Fibroblast of skin of left biceps (primary cell): ENCODE data around the gene LPCAT3.

Source experiments
- DNase-seq, 2 experiments: peaks; one replicate each; pipeline ENCODE4 v3.0.0-alpha.2; 2013; ENCODE audit warnings: low read depth in 2 of 2

The LPCAT3 gene

DNA sequence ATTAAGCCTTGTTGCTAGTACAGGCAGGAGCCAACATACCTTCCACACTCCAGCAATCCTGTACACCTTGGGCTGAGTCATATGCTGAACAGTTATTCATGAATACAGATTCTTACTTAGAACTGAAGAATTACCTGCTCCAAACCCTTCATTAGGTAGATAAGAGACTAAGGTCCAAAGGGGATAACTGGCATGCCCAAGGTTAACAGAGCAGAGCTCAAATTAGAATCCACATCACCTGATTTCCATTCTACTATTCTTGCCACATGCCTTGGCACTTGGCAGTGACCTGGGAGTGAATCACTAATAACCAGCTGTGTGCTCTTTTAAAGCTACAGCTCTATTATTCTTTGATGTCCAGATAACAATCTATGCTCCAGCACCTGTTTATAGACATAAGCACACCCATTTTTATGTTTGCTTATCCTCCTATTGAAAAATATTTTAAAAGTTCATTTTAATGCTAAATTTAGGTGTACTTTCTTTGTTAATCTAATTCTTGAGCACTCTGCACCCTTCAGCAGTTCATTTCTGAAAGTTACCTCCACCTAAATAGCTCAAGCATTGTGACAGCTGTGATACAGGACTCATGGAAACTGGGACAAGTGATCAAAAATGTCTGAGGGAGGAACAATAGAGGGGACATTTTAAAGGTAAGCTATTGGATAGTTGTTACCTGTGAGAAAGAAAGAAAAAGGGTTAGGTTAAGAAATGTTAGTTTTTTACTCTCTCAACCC is 19.4 kb downstream of the LPCAT3 start:
- DNase-seq: no peak

DNA sequence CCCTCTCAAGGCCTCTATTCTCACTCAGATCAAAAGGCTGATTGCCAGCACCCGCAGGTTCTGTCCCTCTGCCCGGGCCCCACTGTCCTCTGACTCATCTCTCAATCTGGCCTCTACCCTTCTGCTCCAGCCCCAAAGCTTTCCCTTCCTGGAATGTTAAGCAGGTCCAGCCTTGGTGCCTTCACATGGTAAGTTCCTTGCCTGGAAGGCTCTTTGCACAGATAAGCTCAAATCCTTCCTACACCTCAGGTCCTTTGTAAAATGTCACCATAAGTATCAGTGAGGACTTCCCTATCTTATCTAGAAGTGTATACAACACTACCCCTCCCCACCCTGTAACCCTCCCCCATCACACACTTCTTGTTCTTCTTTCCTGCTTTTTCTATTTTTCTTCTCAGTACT is 22.2 kb downstream of the LPCAT3 start:
- no peak for DNase-seq

DNA sequence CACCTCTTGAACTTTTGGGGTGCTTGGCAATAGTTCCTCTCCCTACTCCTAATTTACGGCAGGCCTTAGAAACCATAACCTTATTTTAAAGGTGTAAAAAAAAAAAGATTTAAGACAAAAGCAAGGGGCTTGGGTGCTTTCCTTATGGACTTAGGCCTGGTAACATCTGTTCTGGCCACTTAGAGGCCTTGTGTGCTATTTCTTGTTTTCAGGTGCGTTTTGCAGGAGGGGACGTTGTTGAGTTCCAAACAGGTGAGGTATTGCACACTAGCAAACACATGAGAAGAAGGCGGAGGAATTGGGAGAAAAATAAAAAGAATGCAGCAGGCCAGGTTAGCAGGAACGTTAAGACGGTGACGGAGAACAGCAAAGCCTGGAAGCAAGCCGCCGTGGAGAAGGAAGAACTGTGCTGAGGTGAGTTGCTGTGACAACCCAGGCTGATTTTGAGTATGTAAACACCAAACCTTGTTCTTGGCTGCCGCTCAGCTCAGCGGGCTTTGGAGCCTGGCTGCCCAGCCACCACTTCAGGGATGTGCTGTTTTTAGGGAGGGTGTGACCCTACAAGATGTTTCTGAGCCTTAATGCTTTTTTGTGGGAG is 30.2 kb downstream of the LPCAT3 start:
- DNase-seq: no peak

DNA sequence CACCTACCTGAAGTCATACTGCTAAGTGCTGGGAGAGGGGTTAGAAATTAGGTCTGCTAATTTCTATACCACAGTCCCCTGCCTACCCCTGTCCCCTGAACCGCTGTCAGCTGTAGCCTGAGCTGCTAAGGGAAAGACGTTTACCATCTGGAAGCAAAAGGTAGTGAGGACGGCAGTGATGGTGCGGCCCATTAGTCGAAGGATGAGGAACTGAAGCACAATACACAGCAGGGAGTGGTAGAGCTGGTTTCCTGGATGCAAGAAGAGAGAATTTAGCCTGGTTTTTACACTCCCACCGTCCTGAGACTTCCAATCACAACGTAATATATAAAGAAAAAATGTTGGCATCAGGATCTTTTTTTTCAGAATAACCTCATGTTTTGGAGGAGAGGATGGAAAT is 35.7 kb downstream of the LPCAT3 start:
- DNase-seq: no peak

DNA sequence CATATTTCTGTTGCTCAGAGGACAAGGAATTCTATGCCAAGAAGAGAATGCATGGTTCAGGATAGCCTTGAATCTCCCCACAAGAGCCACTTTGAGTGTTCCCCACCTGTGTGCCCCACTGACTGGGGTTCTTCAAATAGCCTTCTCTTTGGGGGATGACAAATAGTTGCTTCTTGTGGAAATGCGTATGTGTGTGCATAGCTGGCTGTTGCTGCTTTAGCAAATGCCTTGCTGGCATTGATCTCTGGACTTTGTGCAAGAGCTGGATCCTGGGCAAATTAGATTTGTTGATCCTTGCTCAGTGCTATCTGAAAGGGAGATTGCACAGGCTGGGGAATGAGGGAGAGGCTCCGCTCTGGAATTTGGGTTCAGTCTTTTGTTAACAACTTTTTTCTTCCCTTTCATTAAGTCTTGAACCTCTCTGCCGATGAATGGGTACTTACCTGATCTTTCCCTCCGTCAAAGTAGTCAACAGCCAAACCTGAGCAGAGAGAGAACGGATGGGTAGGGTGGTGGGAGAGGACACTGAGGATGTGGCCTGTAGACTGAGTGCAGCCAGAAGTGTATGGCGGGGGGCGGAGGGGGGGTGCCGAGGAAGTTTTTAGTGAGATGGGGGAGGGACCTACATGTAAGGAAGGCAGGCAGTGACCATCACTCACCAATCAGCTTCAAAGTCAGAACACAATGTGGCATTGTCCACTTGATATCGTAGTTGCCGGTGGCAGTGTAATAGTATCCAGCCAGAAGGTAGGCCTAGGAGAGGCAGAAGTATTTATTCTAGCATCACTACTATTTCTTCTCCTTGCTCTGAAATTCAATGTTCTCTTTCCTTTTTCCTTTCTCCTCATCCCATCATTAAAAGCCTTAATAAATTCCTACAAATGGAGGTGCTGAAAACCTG is 36.9 kb downstream of the LPCAT3 start:
- no peak for DNase-seq

DNA sequence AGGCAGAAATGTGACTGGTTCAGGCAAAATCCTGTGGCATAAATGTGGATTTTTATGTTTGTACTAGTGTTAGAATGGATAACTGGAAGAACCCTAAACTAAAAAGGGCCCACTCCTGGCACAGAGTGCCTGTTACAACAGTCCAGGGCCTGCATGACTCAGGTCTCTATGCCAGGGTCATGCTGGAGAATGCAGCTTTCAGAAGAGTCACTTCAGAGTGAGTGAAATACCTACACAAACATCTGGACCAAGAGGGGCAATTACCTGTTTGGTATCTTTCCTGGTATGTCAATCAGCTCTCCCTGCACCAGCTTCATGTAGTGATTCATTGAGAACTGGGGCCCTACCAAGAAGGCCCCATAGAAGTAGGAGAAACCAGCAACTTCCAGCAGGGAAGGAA is 37.5 kb downstream of the LPCAT3 start:
- DNase-seq: no peak

DNA sequence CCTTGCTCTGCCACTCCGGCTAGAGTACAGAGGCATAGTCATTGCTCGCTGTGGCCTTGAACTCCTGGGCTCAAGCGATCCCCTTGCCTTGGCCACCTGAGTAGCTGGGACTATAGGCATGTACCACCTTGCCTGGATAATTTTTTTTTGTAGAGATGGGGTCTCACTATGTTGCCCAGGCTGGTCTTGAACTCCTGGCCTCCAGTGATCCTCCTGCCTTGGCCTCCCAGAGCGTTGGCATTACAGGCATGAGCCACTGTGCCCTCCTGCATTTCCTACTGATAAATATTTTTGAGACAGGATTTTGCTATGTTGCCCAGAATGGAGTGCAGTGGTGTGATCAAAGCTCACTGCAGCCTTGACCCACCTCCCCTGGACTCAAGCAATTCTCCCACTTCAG is 38.2 kb downstream of the LPCAT3 start:
- DNase-seq: no peak

DNA sequence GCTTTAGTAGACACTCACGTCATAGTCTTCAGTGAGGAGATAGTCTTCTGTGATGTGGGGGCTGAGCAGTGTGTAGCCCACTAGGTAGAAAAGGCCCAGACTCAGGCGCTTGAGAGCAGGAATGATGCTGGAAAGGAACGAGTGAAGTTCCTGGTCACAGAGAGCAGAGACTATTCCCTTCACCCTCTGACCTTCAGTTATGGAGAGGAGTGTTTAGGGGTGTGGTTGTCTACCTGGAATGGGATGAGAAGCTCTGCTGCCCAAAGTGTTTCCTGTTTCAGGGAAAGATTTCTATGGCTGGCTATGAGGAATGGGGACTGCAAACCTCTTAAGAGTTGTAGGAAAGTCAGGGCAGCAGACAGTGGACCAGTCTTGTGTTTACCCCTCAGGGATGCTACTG is 38.8 kb downstream of the LPCAT3 start:
- DNase-seq: no peak

DNA sequence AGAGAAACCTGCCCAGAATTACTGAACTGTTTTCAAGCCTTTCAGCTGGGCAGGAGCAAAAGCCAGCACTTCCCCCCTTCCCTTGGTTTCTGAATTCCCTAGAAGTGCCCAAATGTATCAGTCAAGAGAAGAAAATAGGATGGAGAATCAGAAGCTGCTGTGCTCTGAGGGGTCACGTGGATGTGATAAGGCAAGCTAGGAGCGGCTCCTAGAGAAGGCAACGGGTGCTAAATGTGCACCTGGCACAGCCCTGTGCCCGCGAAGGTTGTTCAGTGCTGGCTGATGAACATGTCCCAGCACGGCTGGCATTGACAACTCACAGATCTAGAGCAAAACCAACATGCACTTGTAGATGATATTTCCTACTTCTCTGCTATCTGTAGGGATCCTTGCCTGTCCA is 39.3 kb downstream of the LPCAT3 start:
- DNase-seq: no peak

DNA sequence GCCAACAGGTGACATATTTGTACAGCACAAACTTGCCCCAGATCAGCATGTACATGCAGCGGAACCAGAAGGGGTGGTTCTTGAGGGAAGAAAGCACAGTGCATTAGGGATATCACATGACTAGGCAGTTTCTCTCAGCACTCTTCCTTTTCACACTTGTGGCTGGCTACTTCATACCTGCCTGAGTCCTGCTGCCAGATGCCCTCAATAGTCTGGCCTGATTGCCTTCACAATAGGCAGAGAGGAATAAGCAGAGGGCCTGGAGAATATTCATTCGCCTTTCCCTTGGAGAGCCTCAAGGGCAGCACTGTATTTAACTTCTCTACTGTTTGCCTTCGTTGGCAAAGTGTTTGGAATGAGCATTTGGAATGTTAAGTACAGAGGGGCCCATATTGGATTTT is 39.7 kb downstream of the LPCAT3 start:
- DNase-seq: no peak

DNA sequence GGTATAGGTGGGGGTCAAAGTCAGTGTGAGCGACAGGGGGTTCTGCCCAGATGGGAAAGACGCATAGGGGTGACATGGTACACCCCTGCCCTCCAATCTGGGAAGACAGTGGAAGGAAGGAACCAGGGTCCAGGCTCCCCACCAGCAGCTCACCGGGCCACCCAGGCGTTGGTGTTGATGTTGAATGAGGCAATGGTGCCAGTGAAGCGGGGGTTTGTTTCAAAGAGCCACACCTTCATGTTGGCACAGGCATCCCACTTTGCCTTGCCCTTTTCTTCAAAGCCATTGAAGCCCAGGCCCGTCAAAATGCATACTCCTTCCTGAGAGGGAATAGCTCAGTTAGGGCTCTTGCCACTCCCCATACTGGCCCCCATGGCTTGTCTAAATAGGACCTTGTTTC is 40.1 kb downstream of the LPCAT3 start:
- DNase-seq: no peak

DNA sequence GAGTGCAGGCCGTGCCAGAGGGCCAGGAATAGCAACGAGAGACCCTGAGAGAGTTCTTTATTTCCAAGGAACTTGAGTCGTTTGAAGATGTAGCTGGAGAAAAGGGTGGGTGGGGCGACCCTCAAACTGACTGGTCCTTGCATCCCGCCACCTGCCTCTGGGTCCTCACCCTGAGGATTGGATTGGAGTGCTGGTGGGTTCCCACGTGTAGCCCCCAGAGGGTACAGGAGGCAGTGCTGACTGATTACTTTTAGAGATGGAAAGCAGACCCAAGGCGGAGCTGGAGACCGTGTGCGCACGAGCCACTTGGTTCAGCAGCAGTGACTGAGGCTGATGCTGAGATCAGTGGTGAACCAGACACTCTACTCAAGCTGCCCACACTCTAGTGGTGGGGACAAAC is 40.6 kb downstream of the LPCAT3 start:
- DNase-seq: no peak

DNA sequence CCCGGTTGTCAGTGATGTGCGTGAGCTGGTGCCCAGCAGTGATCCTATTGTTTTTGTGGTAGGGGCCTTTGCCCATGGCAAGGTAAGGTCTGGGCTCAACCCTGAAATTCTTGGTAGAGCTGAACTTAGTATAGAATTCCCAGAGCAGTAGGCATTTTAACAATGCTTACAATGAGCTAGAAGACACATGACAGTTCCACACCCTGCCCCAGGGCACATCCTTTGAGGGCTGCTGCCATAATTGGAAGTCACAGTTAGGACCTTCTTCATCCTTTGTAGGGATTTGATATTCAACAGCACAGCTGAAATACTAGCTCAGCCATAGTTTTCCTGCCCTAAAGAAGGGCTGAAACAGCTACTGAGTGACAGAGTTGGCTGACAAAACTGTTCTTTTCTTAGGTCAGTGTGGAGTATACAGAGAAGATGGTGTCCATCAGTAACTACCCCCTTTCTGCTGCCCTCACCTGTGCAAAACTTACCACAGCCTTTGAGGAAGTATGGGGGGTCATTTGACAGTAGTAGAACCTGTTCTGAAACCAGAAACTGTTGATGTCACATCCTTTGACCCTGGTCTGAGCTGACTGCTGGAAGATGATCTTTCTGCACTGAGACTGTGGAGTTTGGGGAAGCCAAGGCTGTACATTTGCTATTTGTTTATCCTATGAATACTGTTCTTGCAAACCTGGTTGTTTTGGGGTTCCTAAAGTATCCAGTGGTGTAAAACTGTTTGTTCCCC is 42.8 kb downstream of the LPCAT3 start:
- no peak for DNase-seq

DNA sequence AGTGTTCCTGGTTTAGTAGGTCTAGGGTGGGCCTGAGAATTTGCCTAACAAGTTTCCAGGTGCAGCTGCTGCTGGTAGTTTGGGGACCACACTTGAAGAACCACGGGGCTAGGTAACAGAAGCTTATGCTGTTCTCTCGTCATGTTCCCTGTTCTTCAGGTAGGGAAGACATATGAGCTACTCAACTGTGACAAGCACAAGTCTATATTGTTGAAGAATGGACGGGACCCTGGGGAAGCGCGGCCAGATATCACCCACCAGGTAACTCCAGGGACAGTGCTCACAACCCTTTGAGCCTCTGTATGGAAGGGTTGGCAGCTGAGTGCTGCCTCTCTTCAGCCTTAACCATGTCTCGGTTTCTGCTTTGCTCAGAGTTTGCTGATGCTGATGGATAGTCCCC is 44.1 kb downstream of the LPCAT3 start:
- DNase-seq: no peak

DNA sequence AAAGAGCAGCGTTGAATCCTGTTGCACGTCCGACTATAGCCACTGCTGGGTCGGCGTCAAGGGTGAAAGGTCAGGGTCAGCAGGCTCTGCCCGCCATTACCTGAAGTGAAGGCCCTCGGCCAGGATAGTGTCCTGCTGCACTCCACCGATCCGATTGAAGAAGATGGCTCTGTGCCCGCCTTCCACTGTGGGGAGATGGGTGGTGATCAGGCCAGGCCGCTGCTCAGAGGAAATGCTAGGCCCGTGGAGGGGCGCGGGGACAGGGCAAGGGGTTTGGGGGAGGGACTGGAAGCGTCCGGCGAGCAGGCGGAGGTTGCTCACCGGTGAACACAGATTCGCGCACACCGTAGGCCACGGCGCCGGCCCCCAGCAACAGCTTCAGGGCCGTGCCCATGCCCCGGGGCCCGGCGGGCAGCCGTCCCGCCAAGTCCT is 48.2 kb downstream of the LPCAT3 start:
- DNase-seq: no peak

DNA sequence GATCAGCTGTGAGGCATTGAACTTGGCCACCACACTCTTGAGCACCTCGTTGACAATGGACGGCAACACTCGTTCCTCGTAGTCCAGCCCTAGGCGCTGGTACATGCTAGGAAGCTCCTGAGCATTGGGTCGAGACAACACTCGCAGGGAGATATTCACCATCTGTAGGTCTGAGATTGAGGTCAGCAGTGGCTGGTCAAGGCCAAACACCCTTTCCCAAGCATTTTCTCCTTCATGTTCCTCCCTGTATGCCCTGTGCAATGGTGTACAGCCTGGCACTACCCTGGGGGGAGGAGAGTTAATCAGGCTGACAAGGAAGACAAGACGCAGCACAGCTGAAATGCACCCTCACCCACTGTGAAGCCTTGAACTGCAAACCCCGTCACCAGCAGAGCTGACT is 49.9 kb downstream of the LPCAT3 start:
- DNase-seq: no peak

DNA sequence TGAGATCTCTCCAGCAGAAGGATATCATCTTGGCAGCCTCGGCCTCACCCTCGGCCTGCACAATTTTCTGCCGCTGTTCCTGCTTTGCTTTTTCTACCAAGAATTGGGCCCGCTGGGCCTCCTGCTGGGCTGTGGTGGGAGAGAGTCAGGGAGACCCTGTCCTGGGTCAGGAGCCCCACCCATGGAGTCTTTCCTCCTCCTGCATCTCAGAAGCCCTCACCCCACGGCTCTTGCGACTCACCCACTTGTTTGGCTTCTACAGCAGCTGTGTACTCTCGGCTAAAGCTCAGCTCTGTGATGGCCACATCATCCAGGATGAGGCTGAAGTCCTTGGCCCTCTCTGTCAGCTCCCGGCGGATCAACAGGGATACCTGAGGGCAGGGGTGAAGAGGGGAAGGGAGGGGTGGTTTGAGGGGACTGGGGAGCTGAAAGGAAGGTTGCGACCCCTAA is 50.6 kb downstream of the LPCAT3 start:
- no peak for DNase-seq

DNA sequence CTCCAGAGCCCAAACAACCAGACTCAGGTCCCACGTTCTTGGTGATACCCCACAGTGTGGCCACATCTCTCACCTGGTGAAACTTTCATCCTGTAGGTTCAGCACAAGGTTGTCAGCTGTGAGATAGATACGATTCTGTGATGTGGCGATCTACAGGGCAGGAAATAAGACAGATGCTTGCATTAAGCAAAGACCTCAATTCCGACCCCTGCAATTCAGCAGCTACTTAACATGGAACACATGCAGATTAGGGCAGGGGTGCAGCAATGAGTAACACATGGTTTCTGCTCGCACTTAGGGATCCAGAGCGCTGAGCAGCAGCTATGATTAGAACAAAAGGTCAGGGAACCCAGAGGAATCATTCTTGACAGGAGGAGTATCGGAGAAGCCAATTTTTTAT is 51.9 kb downstream of the LPCAT3 start:
- DNase-seq: no peak

DNA sequence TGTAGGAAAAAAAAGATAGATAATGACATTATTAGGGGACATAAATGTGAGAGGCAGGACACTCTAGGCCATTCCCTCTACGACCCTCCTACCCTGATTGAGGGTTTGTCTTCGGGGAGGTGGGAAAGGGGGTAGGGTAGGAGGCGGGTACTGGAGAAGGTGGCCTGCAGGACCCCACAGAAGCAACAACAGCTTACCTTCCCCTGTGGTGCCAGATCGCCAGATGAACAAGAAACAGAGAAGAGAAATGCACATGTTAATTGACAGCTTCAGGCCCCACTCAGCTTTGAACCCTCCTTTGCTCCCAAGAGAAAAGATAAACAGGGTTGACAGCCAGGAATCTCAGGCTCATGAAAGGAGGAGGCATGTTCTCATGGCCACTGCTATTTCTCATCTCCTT is 52.6 kb downstream of the LPCAT3 start:
- DNase-seq: no peak

DNA sequence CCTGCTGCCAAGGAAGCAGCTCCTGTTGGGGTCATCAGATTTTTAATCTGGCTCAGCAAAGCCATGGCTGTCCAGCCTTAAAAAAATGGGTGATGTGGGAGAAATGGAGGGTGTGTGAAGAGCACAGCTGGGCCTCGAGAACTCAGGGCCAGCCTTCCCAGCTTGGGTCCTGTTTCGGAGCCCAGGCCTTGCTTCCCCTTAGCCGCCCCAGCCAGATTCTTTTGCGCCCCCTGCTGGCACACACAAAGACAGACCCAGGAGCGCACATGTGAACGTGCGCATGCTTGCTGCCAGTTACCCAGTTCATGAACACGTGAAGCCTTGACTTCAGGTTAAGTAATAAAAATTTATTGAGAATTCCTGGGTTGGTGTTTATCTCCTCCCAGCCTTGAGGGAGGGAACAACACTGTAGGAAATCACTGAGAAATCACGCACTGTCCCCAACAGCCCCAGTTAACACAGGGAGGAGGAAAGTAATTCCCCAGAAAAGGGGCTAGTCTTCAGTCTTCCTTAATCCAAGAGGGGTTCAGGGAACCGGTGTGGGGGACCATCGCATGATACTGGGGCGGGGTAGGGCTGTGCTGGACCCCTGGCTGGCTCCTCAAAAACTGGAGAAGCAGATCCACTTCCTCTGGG is 53.1 kb downstream of the LPCAT3 start:
- peak; percentile 50 to 51 for DNase-seq

DNA sequence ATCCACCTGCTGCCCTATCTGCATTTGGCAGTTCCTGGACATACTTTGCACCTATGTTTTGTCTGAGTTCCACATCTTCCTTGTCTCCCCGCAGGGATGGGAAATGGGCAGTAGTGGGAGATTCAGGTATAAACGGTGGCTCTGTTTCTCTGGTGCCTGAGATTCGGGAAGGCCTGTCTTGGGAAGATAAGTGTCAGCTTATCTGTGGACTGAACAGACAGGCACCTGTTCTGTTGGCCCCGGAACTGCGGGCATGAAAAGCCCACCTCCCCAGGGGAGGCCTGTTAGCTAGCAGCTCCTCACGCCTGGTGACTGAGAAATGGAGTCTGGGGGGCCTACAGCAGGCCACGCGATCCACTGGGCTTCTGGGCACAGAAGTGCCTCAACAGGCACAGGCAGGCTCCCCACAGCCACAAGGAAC is 53.7 kb downstream of the LPCAT3 start:
- DNase-seq: no peak
